GM12875 (cell line): ENCODE results near the gene OTOP1.
"Not testable (repeated sequence)": the region's sequence is repeated elsewhere in the genome, so short reads cannot be mapped to it uniquely, and the experiment has no call there.

Source experiments
- H3K4me3 ChIP-seq: one replicate; pipeline ENCODE4 v1.5.1; 2011; ENCODE audit warnings: low read depth, low read length, control low read depth
- CTCF ChIP-seq: IDR thresholded peaks from 2 replicates; pipeline ENCODE4 v1.5.1; 2011; ENCODE audit warnings: low read depth, mild to moderate bottlenecking, control low read depth, inconsistent platforms, low read length, moderate library complexity, borderline replicate concordance; ENCODE audit not compliant: insufficient read depth

OTOP1 gene

GRCh38 chr4:4267981-4268380 is 41.3 kb upstream of the OTOP1 start:
- TF ChIP-seq CTCF: no peak
- no peak overlapping the region for H3K4me3 ChIP-seq

- no peak overlapping the region for H3K4me3 ChIP-seq
- peak; percentile 15; the same call in 1 of the 2 replicates for TF ChIP-seq CTCF
Observed at GRCh38 chr4:4260185-4260751, 33.5 kb upstream of the OTOP1 start.

- no peak overlapping the region for H3K4me3 ChIP-seq
- no peak for TF ChIP-seq CTCF
Observed at GRCh38 chr4:4259484-4260100, 32.9 kb upstream of the OTOP1 start.

- H3K4me3 ChIP-seq: not testable (repeated sequence)
Observed at GRCh38 chr4:4257705-4258104, 31.0 kb upstream of the OTOP1 start.

GRCh38 chr4:4256799-4257198 is 30.1 kb upstream of the OTOP1 start:
- TF ChIP-seq CTCF: no peak
- no peak overlapping the region for H3K4me3 ChIP-seq

GRCh38 chr4:4254666-4255065 is 27.9 kb upstream of the OTOP1 start:
- H3K4me3 ChIP-seq: no peak overlapping the region
- no peak for TF ChIP-seq CTCF

- H3K4me3 ChIP-seq: no peak overlapping the region
- TF ChIP-seq CTCF: no peak
Observed at GRCh38 chr4:4254199-4254598, 27.5 kb upstream of the OTOP1 start.

- no peak for TF ChIP-seq CTCF
- H3K4me3 ChIP-seq: no peak overlapping the region
Observed at GRCh38 chr4:4249866-4250265, 23.1 kb upstream of the OTOP1 start.

- not testable (repeated sequence) for H3K4me3 ChIP-seq
Observed at GRCh38 chr4:4249342-4249741, 22.6 kb upstream of the OTOP1 start.
